ENCODE results near the gene KCNH3.

GRCh38 chr12:49562233-49562632 is 23.4 kb downstream of the KCNH3 start:
- TF ChIP-seq, protein P1, sequence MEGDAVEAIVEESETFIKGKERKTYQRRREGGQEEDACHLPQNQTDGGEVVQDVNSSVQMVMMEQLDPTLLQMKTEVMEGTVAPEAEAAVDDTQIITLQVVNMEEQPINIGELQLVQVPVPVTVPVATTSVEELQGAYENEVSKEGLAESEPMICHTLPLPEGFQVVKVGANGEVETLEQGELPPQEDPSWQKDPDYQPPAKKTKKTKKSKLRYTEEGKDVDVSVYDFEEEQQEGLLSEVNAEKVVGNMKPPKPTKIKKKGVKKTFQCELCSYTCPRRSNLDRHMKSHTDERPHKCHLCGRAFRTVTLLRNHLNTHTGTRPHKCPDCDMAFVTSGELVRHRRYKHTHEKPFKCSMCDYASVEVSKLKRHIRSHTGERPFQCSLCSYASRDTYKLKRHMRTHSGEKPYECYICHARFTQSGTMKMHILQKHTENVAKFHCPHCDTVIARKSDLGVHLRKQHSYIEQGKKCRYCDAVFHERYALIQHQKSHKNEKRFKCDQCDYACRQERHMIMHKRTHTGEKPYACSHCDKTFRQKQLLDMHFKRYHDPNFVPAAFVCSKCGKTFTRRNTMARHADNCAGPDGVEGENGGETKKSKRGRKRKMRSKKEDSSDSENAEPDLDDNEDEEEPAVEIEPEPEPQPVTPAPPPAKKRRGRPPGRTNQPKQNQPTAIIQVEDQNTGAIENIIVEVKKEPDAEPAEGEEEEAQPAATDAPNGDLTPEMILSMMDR (IDR thresholded peaks at IDR 0.05): no peak
- TF ChIP-seq POLR2A (IDR thresholded peaks at IDR 0.05): no peak

All from right lobe of liver (tissue), 4 donors.